Measurements from ENCODE around the gene SH3PXD2A. TPM values are rescaled to one million over a fixed set of nuclear protein-coding genes. Genes with fewer than 3 reads are reported as not detected.

The SH3PXD2A gene
- total RNA-seq, 1 experiment from 2014 or later = 4.5 TPM

DNA sequence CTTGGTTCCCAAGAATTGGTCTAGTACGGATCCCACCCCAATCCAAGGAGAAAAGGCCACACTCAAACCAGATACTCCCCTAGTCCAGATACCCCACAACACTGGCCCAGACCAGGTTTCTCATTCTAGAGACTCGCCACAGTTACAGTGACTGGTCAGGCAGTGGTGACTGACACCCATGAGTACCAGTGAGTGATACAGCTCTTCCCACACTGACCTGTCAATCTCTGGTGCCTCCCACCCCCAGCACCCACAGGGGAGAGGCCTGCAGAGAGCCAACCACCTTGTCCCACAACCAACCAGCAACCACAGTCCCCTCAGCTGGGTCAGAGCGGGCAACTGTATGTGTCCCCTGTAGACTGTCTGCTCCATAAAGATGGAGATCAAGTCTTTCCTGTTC lies 209.1 kb downstream of the SH3PXD2A start:
- H3K9me3 Mint-ChIP-seq = no peaks in the 10 kb centered on the region
- Histone ChIP-seq H4K20me1 (ENCODE audit: control insufficient read depth, insufficient read depth, insufficient read length) (no peaks in the 10 kb centered on the region), H3K4ac (ENCODE audit: low read depth, low read length) (no peak overlapping the region), H3K9ac (ENCODE audit: extremely low read depth, insufficient read length, low read length) (no peak overlapping the region), H3K23ac (ENCODE audit: insufficient read length, low read depth, low read length) (no peak overlapping the region), H3T11ph (ENCODE audit: low read length) (no peak overlapping the region), H2BK20ac (ENCODE audit: low read depth, low read length, poor library complexity, severe bottlenecking) (no peak overlapping the region), H3K18ac (ENCODE audit: insufficient read length, low read depth, low read length) (no peak overlapping the region), H2BK12ac (ENCODE audit: insufficient read length, low read depth, low read length) (no peak overlapping the region), H2BK5ac (ENCODE audit: insufficient read length, low read length) (no peak overlapping the region), H3K9me3 (ENCODE audit: control insufficient read depth, low read depth, low read length) (no peaks in the 10 kb centered on the region), H2AFZ (ENCODE audit: low read length) (no peak overlapping the region), H3K79me2 (ENCODE audit: insufficient read depth, low read length) (no peaks in the 10 kb centered on the region), H3K27me3 (ENCODE audit: insufficient read depth, low read length) (no peaks in the 10 kb centered on the region), H3K23me2 (ENCODE audit: insufficient read length, low read depth, low read length, poor library complexity, severe bottlenecking) (no peaks in the 10 kb centered on the region), H2AK5ac (ENCODE audit: insufficient read length, low read length) (no peak overlapping the region), H4K8ac (replicated peaks; ENCODE audit: insufficient read length, low read depth, low read length) (no peak overlapping the region), H3K27ac (ENCODE audit: insufficient read length, low read depth, low read length) (no peak overlapping the region), H3K4me1 (ENCODE audit: insufficient read depth, low read length) (peaks cover 12% of the 10 kb centered on the region; the same call in 1 of the 2 replicates), H3K79me1 (ENCODE audit: insufficient read depth, low read depth, low read length, poor library complexity, severe bottlenecking) (no peaks in the 10 kb centered on the region), H2BK120ac (ENCODE audit: low read depth, low read length, poor library complexity, severe bottlenecking) (no peak overlapping the region), H3K14ac (ENCODE audit: insufficient read depth, low read length) (no peak overlapping the region), H4K91ac (ENCODE audit: insufficient read length, low read depth, low read length) (no peak overlapping the region), H3K56ac (ENCODE audit: insufficient read length, low read depth, low read length) (no peak overlapping the region), H4K5ac (ENCODE audit: insufficient read length, low read depth, low read length) (no peak overlapping the region), H2BK15ac (ENCODE audit: low read depth, low read length) (no peak overlapping the region), H3K4me2 (ENCODE audit: insufficient read depth, insufficient read length, low read length) (no peak overlapping the region)
- no CpG with 5 or more reads among the region's 3 CpGs for WGBS (ENCODE audit: extremely low coverage, insufficient read length, low lambda C conversion rate)
- no peak overlapping the region for H3K4me3 Mint-ChIP-seq
- no peak for TF ChIP-seq CTCF (conservative IDR thresholded peaks at IDR 0.05)
- H3K27me3 Mint-ChIP-seq (ENCODE audit: low read depth) = peaks cover 2% of the 10 kb centered on the region; the same call in 1 of the 2 replicates
- DNase-seq = no peak
- peaks cover 47 to 51% of the 10 kb centered on the region in 2 experiments for H3K4me1 Mint-ChIP-seq
- peak overlapping the region in 2 of 3 experiments; percentile 8 to 64; a peak in 2 of 7 replicates for H3K27ac Mint-ChIP-seq
- H3K36me3 Mint-ChIP-seq (ENCODE audit: insufficient read depth in 1 of 3, low read depth in 3 of 3) = peaks cover 0 to 9% (median 3%) of the 10 kb centered on the region in 3 experiments; a peak in 5 of 7 replicates

Data from H9 (cell line).